Astrocyte of the spinal cord (primary cell): ENCODE results near the gene UTP20.

Experiments
- DNase-seq: peaks from one replicate; pipeline ENCODE4 v3.0.0; 2011; ENCODE audit warnings: low read depth, low spot score
- H3K4me3 ChIP-seq: 2 replicates; pipeline ENCODE4 v1.5.1; 2011; ENCODE audit warnings: low read depth, mild to moderate bottlenecking, low read length, moderate library complexity
- in situ Hi-C: cut with HindIII; loops from 2 replicates; pipeline ENCODE4 v1.10.0; 2017; ENCODE audit warnings: low sequenced_read_pairs
- TF ChIP-seq, protein P1 (sequence below): IDR thresholded peaks from 2 replicates; pipeline ENCODE4 v1.5.1; 2012; ENCODE audit warnings: low read depth, mild to moderate bottlenecking, low read length, inconsistent platforms

UTP20 gene

GRCh38 chr12:101287357-101287756 lies 7.5 kb downstream of the UTP20 start:
- in situ Hi-C loops: no loop called here
- DNase-seq: no peak
- H3K4me3 ChIP-seq: no peak overlapping the region
- TF ChIP-seq, protein P1, sequence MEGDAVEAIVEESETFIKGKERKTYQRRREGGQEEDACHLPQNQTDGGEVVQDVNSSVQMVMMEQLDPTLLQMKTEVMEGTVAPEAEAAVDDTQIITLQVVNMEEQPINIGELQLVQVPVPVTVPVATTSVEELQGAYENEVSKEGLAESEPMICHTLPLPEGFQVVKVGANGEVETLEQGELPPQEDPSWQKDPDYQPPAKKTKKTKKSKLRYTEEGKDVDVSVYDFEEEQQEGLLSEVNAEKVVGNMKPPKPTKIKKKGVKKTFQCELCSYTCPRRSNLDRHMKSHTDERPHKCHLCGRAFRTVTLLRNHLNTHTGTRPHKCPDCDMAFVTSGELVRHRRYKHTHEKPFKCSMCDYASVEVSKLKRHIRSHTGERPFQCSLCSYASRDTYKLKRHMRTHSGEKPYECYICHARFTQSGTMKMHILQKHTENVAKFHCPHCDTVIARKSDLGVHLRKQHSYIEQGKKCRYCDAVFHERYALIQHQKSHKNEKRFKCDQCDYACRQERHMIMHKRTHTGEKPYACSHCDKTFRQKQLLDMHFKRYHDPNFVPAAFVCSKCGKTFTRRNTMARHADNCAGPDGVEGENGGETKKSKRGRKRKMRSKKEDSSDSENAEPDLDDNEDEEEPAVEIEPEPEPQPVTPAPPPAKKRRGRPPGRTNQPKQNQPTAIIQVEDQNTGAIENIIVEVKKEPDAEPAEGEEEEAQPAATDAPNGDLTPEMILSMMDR: no peak

DNA sequence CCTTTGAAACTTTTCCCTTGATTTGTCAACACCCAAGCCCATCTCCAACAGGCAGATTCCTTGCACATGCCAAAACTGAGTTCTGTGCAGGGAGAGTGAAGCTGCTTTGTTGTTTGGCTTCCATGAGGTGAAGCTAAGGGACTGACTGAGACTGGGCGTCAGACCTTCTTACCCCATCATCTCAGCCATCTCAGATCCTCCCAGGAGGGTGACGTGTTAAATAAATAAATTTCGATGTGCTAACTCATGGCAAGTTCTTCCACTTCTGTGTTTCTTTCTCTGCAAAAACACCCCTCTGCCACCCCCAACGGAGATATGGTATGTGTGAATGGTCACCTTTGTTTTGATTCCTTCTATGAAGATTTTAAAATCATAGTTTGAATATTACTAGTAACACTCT lies 17.8 kb downstream of the UTP20 start:
- TF ChIP-seq, protein P1: no peak
- H3K4me3 ChIP-seq: no peak overlapping the region
- DNase-seq: peak; percentile 71
- in situ Hi-C loops: no loop called here

DNA sequence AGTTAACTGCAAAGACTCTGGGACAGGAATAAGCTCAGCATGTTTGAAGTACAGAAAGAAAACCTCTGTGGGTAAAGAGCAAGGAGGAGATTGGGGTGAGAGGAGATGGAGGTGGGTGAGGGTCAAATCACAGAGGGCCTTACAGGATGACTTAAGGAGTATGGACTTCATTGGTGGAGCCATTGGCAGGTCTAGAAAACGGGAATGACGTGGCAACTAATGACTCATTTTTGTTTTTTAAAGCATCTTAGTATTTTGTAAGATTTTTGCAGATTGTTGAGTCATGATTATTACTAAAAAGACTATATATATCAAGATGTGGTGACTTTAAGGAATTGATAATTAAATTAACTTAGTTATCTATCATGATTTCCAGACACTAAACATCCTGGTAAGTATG lies 18.5 kb downstream of the UTP20 start:
- no peak overlapping the region for H3K4me3 ChIP-seq
- in situ Hi-C loops: no loop called here
- TF ChIP-seq, protein P1: no peak
- DNase-seq: peak; percentile 63

- TF ChIP-seq, protein P1: no peak
- no peak overlapping the region for H3K4me3 ChIP-seq
- peak; percentile 14 for DNase-seq
- in situ Hi-C loops: no loop called here
Measured at GRCh38 chr12:101299346-101299745, 19.4 kb downstream of the UTP20 start.

- DNase-seq: no peak
- no peak overlapping the region for H3K4me3 ChIP-seq
- TF ChIP-seq, protein P1: no peak
- in situ Hi-C loops: no loop called here
Measured at GRCh38 chr12:101299931-101300330, 20.0 kb downstream of the UTP20 start.

DNA sequence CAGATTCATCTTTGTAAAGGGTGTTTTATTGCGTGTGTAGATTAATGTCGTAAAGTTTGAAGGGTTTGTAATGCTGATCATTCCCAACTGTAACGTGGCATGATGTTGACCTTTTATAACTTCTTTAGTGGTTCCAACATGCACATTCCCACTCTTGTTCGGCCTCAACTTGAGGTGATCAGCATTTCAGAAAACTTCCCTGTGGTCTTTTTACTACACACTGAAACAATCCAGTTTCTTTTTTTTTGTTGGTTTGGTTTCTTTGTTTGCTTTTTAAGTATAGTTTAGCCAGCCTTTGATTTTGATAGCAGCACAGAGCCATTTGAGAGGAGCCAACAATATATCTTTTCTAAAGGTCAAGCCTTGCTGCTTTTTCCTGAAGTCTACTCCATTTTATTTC lies 22.8 kb downstream of the UTP20 start:
- no peak overlapping the region for H3K4me3 ChIP-seq
- in situ Hi-C loops: no loop called here
- DNase-seq: no peak
- TF ChIP-seq, protein P1: no peak

DNA sequence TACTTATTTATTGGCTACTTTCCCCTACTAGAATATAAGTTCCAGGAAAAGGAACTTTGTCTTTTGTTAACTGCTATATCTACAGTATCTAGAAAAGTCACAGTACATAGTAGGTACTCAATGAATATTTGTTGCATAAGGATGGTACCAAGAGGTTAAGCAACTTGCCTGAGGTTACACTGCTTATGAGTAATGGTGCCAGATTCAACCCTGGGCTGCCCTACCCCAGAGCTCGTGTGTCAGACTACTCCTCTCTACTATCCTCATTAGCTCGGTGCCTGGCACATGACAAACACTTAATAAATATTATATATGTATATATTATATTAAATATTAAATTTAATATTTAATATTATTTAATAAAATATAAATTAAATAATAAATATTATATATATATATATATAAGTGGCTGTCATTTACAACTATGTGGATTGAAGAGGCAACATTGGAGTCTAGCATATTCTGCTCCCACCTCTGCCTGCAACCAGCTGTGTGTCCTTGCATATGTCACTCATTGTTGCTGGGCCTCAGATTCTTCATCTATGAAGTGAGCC lies 25.4 kb downstream of the UTP20 start:
- DNase-seq: no peak
- no peak overlapping the region for H3K4me3 ChIP-seq
- in situ Hi-C loops: no loop called here
- TF ChIP-seq, protein P1: no peak
